ENCODE data around the gene TCFL5.

- TF ChIP-seq, protein P1, sequence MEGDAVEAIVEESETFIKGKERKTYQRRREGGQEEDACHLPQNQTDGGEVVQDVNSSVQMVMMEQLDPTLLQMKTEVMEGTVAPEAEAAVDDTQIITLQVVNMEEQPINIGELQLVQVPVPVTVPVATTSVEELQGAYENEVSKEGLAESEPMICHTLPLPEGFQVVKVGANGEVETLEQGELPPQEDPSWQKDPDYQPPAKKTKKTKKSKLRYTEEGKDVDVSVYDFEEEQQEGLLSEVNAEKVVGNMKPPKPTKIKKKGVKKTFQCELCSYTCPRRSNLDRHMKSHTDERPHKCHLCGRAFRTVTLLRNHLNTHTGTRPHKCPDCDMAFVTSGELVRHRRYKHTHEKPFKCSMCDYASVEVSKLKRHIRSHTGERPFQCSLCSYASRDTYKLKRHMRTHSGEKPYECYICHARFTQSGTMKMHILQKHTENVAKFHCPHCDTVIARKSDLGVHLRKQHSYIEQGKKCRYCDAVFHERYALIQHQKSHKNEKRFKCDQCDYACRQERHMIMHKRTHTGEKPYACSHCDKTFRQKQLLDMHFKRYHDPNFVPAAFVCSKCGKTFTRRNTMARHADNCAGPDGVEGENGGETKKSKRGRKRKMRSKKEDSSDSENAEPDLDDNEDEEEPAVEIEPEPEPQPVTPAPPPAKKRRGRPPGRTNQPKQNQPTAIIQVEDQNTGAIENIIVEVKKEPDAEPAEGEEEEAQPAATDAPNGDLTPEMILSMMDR (IDR thresholded peaks at IDR 0.05; ENCODE audit: low read depth, low read length) = no peak
- TF ChIP-seq EZH2phosphoT487 (IDR thresholded peaks at IDR 0.05; ENCODE audit: low read depth) = no peak
These were observed 44.0 kb upstream of the TCFL5 start for GRCh38 chr20:62905536-62906117.

Data from OCI-LY3 (cell line).